NB4 (cell line): ENCODE results near the gene ATP7A.

ENCODE experiments used
- CTCF ChIP-seq: IDR thresholded peaks from one replicate; pipeline ENCODE4 v1.5.1; 2012; ENCODE audit warnings: low read depth, low read length
- MAX ChIP-seq: IDR thresholded peaks from 2 replicates; pipeline ENCODE4 v1.6.1; 2011; ENCODE audit warnings: low read depth, low read length
- MYC ChIP-seq: IDR thresholded peaks from 2 replicates; pipeline ENCODE4 v1.6.1; 2011; ENCODE audit warnings: low read depth, low read length
- POLR2A ChIP-seq: IDR thresholded peaks from 2 replicates; pipeline ENCODE4 v1.6.1; 2011; ENCODE audit warnings: mild to moderate bottlenecking; ENCODE audit not compliant: insufficient read length; ENCODE audit errors: extremely low read depth

GRCh38 chrX:77937291-77937690 lies 26.8 kb downstream of the ATP7A start:
- no peak for TF ChIP-seq CTCF
- TF ChIP-seq POLR2A, result no peak
- no peak for TF ChIP-seq MAX
- TF ChIP-seq MYC, result no peak
